Islet of Langerhans (tissue), 1 donor: ENCODE measurements around the gene RPS6KB2.
"Not testable (repeated sequence)": the region's sequence is repeated elsewhere in the genome, so short reads cannot be mapped to it uniquely, and the experiment has no call there.

Source experiments
- FAIRE-seq: peaks from one replicate; lab custom pipeline; 2011; peaks lifted over from hg19 to GRCh38; lab: Jason Lieb, UNC

RPS6KB2 gene

DNA sequence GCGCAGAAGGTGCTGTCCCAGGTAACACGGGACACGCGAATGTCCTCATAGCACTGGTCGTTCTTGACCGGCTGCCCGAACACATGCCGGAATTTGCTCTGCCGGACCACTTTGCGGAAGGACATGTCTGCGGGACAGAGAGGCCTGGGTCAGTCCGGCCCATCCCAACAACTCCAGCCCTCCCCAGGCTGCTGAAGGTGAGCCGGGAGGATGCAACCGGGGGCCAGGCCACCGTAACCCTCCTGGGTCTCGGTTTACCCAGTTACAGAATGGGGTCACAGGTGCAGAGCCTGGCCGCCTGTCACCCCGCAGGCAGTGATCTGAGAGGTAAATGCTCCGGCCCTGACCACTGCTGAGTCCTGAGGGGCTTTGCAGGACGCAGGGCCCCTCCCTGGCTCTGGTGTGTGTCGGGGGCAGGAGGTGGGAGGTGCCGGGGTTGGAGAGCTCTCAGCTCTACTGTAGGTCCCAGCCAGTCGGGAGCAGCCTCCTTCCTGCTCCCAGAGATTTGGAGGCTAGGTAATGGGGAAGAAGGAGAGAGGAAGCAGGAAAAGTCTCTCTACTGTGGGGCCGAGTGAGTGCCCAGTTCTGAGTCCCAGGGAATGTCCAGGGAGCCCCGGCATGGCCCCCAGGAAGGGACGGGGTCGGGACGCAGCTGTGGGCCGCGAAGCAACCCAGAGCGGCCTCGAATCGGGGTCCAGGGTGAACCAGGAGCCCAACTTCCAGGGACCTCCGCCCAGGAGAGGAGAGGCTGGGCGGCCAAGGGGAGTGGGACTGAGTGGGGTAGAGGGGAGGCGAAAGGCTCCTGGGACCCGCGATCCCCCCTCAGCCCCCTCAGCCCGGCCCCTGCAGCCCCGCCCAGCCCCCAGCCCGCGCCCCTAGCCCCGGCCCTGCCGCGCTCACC, 14.5 kb downstream of the RPS6KB2 start:
- no peak for FAIRE-seq

DNA sequence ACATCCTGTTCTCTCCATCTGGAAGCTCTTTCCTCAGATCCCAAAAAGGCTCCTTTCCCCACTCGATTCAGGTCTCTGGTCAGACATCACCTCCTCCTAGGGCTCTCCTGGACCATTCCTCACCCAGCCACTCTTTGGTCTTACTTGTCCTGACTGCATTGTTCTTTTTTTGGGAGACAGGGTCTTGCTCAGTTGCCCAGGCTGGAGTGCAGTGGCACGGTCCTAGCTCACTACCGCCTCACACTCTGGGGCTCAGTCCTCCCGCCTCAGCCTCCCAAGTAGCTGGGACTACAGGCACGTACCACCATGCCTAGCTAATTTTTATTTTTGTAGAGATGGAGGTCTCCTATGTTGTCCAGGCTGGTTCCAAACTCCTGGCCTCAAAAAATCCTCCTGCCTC, 17.2 kb downstream of the RPS6KB2 start:
- no peak for FAIRE-seq

DNA sequence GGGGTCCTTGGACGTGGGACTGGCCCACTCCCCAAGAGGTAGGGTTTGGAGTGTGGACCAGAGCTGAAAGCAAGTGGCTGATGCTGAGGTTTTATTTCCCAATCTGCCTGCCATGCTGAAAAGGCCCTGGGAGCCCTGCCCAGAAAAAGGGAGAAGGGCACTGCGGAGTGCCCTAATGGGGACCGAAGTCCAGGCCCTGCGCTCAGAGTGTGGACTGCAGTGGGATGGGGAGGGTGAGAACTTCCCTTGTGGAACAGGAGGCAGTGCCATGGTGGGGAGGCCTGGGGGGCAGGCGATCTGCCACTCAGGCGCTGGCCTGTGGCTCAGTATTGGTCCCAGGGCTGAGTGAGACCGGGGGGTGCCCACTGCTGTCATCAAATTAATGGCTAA, 19.9 kb downstream of the RPS6KB2 start:
- FAIRE-seq: no peak

DNA sequence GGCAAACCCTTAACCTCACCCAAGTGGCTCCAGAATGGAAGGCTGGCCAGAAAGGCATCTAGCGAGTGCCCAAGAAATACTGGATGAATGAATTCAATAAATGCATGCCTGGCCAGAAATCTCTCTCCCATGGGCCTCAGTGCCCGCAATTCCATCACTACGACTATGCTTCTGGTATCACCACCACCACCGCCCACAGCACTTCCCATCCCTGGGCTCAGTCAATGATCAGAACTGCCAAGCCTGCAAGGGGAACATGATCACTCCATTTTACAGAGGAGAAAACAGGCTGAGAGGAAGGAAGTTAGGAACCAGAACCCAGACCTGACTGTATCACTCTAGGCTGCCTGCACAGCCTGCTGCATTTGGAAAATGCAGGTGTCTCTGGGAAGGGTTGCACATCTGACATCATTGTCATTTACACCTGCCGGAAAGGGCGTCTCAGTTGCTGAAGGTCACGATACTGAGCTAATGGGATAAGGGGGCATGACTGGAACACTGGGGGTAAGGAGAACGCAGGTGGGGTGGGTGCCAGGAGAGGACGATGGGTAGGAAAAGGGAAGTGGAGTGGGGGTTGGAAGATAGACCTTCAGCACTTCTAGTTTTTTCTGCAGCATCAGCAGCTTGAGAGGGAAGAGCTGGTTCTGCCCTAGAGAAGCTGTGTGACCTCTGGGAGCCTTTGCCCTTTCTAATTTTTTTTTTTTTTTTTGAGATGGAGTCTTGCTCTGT, 21.0 kb downstream of the RPS6KB2 start:
- FAIRE-seq: no peak

DNA sequence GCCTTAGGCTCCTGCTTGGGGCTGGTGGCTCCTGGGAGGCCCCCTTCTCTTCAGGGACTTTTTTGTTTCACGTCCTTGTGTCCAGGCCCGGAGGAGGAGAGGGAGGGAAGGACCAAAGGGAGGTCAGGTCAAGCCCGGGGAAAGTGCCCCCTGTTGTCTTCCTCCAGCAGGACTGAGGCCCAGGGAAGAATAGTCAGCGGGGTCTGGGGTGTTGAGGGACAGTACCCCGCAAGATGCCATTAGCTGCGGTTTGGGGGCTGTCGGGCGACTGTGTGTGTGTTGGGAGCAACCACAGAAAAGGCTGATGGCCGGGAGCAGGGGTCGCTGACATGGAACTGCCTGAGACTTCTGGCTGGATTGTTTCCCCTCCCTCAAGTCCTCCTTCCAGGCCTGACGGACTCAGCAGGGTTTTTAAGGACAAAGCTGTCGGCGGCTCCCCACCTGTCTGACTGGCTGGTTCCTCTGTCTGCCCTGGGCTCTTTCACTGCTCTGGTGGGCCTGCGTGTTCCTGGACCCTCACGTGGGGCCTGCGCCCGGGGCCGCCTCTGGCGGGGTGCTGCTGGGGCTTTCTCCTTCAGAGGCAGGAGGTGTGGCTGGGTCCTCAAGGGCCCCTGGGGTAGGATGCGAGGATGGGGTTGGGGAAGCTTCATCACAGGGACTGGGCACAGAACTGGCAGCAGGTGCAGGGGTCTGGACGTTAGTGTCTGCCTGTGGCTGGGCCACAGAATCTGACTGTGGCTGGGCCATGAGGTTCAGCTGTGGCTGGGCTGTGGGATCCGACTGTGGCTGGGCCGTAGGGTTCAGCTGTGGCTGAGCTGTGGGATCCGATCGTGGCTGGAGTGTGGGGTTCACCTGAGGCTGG, 22.7 kb downstream of the RPS6KB2 start:
- FAIRE-seq: no peak

DNA sequence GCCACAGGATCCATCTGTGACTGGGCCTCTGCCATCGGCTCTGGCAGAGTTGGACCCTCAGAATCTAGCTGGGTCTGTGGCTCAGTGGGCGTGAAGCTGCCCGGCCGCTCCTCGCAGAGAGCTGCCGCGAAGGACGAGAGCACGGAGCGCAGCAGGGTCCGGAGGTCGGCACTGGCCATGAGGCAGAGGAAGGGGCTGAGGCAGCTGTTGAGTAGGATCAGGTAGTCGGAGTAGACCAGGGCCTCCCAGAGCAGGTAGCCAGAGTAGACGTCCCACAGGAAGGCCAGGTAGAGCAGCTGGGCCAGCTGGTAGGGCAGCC, 23.3 kb downstream of the RPS6KB2 start:
- FAIRE-seq: no peak

DNA sequence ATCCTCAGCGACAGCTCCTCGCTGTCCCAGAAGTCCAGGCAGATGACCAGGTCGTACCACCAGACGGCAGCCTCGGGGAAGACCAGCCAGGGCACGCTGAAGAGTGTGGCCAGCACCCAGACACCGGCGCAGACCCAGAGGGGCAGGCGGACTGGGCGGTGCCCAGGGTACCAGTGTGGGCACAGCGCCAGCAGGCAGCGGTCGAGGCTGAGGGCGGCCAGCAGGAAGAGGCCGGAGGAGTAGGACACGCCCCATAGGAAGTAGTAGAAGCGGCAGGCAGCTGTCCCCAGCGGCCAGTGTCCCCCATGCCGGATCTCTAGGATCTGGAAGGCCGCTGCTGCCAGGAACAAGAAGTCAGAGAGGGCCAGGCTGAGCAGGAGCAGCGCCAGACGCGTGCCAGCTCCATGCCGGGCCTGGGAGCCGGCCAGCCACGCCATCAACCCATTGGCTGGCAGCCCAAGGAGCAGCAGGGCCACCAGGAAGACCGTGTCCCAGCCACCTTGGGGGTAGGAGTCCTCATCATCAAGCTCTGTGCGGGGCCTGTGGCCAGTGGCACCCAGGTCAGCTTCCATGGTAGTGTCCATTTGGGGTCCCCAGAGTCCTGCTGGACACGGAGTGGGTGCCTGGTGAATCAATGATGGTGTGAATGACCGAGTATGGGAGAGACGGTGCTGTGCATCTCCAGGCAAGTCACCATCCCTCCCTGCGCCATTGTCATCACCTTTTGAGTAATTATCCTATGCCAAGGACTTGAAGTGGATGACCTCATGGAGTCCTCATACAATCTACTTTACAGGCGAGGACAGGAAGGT, 24.1 kb downstream of the RPS6KB2 start, which contains the start of gene GPR152:
TSS of gene GPR152 (minus strand) at position 589 of the 812 bp plus-strand sequence. CDS start at position 584, 5 bp downstream.
- FAIRE-seq: no peak

DNA sequence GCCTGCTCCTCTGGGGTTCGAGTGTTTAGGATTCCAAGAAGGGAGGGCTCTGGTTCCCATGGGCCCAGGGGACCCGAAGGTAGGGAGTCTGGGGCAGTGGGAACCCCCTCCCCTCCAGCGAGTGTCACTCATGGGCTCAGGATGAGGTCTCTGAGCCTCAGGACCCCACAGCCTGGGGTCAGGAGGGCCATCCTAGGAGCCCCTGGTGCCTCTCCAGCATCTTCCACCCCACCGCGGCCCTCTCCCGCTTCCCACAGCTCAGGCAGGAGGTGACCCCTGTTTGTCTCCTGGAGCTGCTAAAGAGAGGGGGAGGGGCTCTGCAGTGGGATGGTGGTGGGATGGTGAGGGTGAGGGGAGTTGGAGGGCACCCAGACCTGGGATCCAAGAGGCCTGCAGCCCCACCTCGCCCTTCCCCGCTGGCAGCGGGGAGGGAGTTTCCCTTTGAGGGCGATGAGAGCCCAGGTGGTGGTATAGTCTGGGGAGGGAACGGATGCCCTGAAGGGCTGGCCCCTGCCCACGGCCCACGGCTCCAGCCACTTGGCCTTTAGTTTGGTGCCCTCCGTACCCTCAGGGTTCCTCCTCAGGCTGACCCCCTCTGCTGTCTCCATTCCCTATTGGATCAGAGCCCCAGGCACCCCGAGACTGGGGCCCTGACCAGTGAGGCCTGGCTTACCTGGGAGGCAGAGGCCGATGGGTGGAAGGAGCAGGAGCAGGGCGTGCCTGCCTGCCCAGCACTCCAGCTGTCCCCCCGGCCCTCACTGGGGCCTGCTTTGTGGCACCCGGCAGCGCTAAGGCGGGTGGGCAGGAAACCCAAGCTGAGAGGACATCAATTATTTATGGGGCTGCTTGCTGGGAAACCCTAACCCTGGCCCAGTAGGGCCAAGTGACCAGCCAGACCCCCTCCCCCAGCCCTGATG, 25.8 kb downstream of the RPS6KB2 start:
- FAIRE-seq: no peak

DNA sequence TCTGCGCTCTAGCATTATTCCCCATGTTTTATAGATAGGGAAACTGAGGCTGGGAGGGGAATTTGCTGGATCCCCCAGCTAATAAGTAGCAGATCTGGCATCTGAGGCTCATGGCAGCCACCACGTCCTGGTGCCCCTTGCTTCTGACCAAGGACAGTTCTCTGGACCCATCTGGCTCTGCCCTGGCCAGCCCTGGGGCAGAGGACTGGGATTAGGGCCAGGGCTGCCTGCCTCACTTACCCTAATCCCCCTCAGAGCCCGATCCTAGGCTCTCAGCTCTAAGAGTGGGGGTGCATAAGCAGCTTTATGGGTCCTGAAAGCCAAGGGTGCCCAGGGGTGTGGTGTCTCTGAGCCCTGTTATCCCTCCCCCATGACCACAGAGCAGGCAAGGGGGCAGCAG, 26.8 kb downstream of the RPS6KB2 start, which contains the start of gene CABP4:
TSS of gene CABP4 (plus strand) at position 301 of the 400 bp plus-strand sequence. CDS start at position 371, 70 bp downstream.
- FAIRE-seq: no peak

DNA sequence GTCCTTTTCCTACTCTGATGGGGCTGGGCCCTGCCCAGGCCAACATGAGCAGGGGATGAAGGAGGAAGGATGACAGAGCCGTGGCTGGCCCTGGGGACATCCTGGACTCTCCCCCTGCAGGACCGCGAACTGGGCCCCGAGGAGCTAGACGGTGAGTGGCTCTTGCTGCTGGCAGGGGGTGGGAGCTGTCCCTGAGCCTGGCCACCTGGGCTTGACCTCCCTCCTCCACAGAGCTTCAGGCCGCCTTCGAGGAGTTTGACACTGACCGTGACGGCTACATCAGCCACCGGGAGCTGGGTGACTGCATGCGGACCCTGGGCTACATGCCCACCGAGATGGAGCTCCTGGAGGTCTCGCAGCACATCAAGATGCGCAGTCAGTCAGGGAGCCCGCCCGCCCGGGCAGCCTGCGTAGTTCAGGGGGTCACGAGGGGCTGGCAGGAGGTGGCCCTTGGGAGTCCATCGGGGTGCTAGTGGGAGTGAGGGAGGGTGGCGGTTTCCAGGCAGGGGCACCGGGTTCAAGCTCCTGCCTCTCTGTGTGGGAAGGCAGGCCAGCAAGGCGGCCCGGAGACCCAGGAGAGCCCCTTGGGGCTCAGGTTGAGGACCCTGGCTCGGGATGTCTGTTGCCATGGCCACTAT, 27.9 kb downstream of the RPS6KB2 start:
- FAIRE-seq: no peak

DNA sequence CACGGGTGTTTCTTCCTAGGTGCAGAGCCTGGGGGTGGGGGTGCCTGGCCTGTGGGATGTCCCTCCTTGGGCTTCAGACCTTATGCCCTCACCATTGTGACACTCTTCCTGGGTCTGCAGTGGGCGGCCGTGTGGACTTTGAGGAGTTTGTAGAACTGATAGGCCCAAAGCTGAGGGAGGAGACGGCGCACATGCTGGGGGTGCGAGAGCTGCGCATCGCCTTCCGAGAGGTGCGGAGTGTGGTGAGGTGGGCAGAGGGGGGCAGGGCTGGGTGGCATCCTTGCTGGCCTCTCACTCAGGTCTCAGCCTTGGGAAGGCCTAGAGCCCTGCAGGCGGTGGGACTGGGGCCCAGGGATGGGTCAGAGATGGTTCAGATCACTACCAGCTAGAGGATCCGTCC, 29.2 kb downstream of the RPS6KB2 start:
- no peak for FAIRE-seq

DNA sequence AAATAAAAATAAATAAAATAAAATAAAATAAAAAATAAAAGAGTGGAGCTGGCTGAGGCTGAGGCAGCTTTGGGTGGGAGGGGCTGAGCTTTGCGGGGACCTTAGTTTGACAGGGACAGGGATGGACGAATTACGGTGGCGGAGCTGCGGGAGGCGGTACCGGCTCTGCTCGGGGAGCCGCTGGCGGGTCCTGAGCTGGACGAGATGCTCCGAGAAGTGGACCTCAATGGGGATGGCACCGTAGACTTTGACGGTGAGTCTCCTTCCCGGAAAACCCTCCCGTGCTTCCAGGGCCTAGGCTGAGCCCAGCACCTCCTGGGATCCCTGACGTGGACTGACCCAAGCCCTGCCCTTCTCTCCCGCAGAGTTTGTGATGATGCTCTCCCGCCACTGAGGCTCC, 30.0 kb downstream of the RPS6KB2 start:
- FAIRE-seq: no peak

DNA sequence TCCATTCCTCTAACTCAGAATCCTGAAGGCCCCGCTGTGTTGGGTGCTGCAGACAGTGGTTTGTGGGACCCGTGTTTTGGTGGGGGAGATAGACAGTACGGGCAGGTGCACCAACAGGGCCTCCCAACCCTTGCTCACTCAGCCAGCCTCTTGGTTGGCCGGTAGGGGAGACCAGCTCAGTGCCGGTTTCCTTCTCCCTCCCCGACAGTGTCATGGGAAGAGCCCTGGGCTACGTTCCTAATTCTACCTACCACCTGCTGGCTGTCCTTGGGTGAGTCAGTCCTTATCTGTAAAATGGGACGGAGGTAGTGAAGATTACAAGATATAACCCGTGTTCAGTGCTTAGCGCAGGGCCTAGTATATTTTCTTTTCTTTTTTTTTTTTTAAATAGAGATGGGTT, 34.9 kb downstream of the RPS6KB2 start:
- no peak for FAIRE-seq

DNA sequence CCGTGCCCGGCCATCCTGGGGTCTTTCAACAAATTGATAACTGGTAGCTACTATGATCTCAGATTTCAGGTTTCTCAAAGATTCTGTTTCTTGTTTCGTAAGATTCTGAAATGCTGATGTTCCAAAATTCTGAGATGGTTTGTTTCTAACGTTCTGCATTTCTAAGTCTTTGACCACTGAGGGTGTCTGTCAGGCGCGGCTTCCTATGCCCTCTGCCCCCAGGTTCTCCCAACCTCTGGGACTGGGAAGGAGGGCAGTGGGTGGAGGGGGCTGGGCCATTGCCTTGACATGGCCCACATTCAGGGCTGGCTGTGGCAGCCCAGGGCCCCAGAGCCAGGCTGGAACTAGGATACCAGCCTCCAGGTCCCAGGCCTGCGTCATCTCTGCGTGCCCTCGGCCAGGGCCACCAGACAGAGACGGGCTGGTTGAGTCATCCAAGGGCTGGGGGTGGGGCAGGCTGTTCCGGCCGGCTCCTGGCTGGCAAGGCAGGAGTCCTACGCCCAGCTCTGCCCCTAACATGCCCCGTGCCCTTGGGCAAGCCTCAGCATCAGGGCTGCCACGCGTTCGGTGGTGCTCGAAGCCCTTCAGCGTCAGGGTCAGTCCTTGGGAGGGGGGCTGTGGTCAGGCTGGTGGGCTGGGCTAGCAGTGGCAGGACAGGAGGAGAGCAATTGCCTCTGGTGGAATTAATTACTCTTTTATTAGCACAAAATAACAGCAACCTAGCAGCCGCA, 35.6 kb downstream of the RPS6KB2 start:
- no peak for FAIRE-seq

DNA sequence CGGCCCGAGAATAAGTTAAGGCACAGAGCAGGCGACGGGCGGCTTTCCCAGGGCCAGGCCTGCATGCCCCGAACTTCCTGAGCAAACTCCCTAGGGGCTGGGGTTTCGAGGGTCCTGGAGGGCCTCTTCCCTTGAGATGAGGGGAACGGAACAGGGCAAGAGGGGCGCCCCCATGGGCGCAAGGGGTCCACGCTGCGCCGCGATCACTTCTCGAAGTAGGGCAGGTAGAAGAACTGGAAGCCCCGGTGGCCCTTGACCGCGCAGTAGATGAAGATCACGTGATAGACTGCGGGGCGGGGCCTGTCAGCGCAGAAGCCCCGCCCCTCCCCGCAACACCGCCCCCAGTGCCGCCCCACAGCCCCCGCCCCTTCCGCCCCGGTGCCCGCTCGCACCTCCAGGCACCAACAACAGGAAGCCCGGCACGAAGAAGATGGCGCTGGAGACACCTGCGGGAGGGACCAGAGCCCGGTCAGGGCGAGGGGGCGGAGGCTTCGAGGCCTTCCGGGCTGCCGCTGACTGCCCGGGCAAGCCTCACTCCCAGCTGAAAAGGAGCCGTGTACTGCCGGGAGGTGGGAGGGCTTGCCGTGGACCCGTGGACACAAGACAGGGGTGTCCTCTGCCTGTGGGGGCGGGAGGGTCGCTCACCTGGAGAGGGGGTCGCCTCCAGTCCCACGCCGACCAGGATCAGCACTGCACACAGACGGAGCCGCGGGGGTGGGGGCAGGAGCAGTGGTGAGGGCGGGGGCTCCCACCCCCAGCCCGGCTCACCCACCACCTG, 36.3 kb downstream of the RPS6KB2 start:
- no peak for FAIRE-seq

DNA sequence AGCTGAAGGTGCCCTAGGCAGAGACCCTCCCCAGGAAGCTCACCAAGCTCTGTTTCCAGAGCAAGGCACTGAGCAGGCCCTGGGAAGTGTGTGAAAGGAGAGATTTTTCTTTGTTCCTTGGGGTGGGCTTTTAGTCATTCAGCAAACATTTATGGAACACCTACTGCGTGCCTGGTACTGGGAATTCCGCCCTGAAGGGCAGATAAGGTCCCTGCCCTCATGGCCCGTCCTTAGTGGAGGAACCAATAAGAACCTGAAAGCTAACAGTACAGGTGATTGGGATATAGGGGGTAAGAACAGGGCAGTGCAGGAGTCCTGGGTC, 36.9 kb downstream of the RPS6KB2 start:
- no peak for FAIRE-seq

DNA sequence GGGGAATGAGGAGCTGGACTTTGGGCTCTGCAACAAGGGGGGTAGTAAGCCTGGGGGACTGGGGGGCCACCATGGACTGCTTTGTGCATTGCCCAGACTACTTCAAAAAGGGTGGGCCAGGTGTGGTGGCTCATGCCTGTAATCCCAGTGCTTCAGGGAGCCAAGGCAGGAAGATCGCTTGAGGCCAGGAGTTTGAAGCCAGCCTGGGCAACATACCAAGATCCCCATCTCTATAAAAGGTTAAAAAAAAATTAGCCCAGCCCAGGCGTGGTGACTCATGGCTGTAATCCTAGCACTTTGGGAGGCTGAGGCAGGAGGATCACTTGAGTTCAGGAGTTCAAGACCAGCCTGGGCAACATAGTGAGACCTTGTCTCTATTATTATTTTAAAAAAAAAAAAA, 37.2 kb downstream of the RPS6KB2 start:
- not testable (repeated sequence) for FAIRE-seq

DNA sequence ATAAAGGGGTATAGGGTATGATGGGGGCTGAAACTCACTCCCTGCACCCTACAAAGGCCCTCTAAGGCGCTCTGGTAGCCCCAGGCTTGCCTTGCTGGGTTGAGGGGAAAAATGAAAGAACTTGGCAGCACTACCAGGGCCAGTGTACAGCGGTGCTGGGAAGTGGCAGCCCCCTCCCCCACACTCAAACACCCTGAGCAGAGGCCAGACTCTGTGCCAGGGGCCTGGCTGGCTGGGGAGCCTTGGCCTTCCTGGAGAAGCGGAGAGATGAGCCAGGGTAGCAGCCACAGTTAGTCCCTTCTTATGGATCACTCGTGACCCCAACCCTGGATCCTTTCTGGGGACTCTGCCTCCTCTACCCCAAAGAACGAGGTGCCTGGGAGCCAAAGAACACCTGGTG, 38.1 kb downstream of the RPS6KB2 start:
- FAIRE-seq: no peak
